H1 (cell line): Measurements from ENCODE around the gene PI4KA. TPM values are rescaled to one million over a fixed set of nuclear protein-coding genes. Genes with fewer than 3 reads are reported as not detected.

Source experiments
- CTCF ChIA-PET: fragments of 300-600 bp; sonication (Branson Sonifier 250); formaldehyde crosslinking; loops from one replicate; lab custom pipeline; 2021; ENCODE audit not compliant: partially characterized antibody; lab: Charles Lee
- POLR2A ChIA-PET: fragments of 300-600 bp; sonication (Branson Sonifier 250); formaldehyde crosslinking; loops from one replicate; lab custom pipeline; 2021; ENCODE audit warnings: inconsistent platforms; ENCODE audit not compliant: partially characterized antibody; lab: Charles Lee
- DNase-seq, 2 experiments: peaks; one replicate each; pipeline versions ENCODE4 v3.0.0 to v3.0.0-alpha.2; 2010 to 2022; ENCODE audit warnings: low spot score in 2 of 2, low read depth in 1 of 2, mixed read lengths in 1 of 2
- FAIRE-seq: peaks from 2 replicates; lab custom pipeline; 2011; peaks lifted over from hg19 to GRCh38; lab: Jason Lieb, UNC
- H2AFZ ChIP-seq: 2 replicates; pipeline ENCODE4 v1.8.1; 2012; ENCODE audit warnings: low read length, inconsistent platforms
- H2AK5ac ChIP-seq: 2 replicates; pipeline ENCODE4 v1.6.1; 2013; ENCODE audit warnings: low read depth, low read length
- H2BK120ac ChIP-seq: replicated peaks from 2 replicates; pipeline ENCODE3; 2013; ENCODE audit warnings: low read depth, low read length, inconsistent platforms
- H2BK12ac ChIP-seq: 2 replicates; pipeline ENCODE4 v1.6.1; 2013; ENCODE audit warnings: low read depth, low read length
- H2BK15ac ChIP-seq: 2 replicates; pipeline ENCODE4 v1.6.1; 2013; ENCODE audit warnings: low read length
- H2BK20ac ChIP-seq: 2 replicates; pipeline ENCODE4 v1.6.1; 2013; ENCODE audit warnings: low read length
- H2BK5ac ChIP-seq: 2 replicates; pipeline ENCODE4 v1.6.1; 2013; ENCODE audit warnings: low read depth, low read length
- H3K14ac ChIP-seq: 2 replicates; pipeline ENCODE4 v1.6.1; 2013; ENCODE audit warnings: inconsistent platforms; ENCODE audit not compliant: insufficient read length
- H3K18ac ChIP-seq: 2 replicates; pipeline ENCODE4 v1.6.1; 2013; ENCODE audit warnings: low read length; ENCODE audit errors: extremely low read depth
- H3K23ac ChIP-seq: 2 replicates; pipeline ENCODE4 v1.6.1; 2013; ENCODE audit warnings: inconsistent platforms; ENCODE audit not compliant: insufficient read length
- H3K23me2 ChIP-seq: 2 replicates; pipeline ENCODE4 v1.6.1; 2013; ENCODE audit warnings: low read depth, low read length
- H3K27ac ChIP-seq: 2 replicates; pipeline ENCODE4 v1.6.1; 2011; ENCODE audit warnings: low read depth, low read length, inconsistent platforms
- H3K27me3 ChIP-seq, 4 experiments: replicated peaks in 1 of 4; 1 replicate in 1 of 4; 2 replicates in 3 of 4; pipeline versions ENCODE4 v1.6.1 to v1.8.1; 2011 to 2013; ENCODE audit warnings: low read length in 3 of 4, mild to moderate bottlenecking in 3 of 4, inconsistent platforms in 2 of 4, mixed read lengths in 2 of 4, moderate library complexity in 1 of 4; ENCODE audit not compliant: control insufficient read depth in 3 of 4, insufficient read depth in 3 of 4; ENCODE audit errors: extremely low read depth in 1 of 4
- H3K36me3 ChIP-seq, 4 experiments: 2 replicates each; pipeline versions ENCODE4 v1.6.1 to v1.8.1; 2011 to 2013; ENCODE audit warnings: mild to moderate bottlenecking in 4 of 4, low read length in 3 of 4, moderate library complexity in 2 of 4, control low read depth in 1 of 4, inconsistent platforms in 1 of 4; ENCODE audit not compliant: insufficient read depth in 4 of 4, control insufficient read depth in 2 of 4
- H3K4ac ChIP-seq: replicated peaks from 2 replicates; pipeline ENCODE3; 2013; ENCODE audit warnings: low read length, low read depth, mixed read lengths, inconsistent platforms; ENCODE audit not compliant: insufficient read length
- H3K4me1 ChIP-seq, 4 experiments: replicated peaks in 1 of 4; 1 replicate in 1 of 4; 2 replicates in 3 of 4; pipeline versions ENCODE4 v1.6.1 to v1.8.1; 2011 to 2013; ENCODE audit warnings: low read length in 3 of 4, inconsistent platforms in 2 of 4, mixed read lengths in 1 of 4; ENCODE audit not compliant: insufficient read depth in 4 of 4, control insufficient read depth in 3 of 4
- H3K4me2 ChIP-seq, 2 experiments: 2 replicates each; pipeline versions ENCODE4 v1.6.1 to v1.8.1; 2011 to 2013; ENCODE audit warnings: low read depth in 2 of 2, low read length in 2 of 2, control low read depth in 1 of 2, inconsistent platforms in 1 of 2, mild to moderate bottlenecking in 1 of 2; ENCODE audit not compliant: insufficient read depth in 1 of 2
- H3K4me3 ChIP-seq, 4 experiments: fragments of 200-600, 300-600 bp in 1 of 4; sonication (generic), shearing (Covaris generic), sonication (Bioruptor Twin) in 1 of 4; 2 replicates each; pipeline versions ENCODE4 v1.5.1 to v1.8.1; 2011 to 2016; ENCODE audit warnings: low read length in 4 of 4, low read depth in 3 of 4, control low read depth in 2 of 4, inconsistent platforms in 2 of 4, mild to moderate bottlenecking in 2 of 4, mixed read lengths in 1 of 4, moderate library complexity in 1 of 4; ENCODE audit not compliant: insufficient read depth in 2 of 4; ENCODE audit errors: extremely low read depth in 1 of 4
- H3K56ac ChIP-seq: replicated peaks from 2 replicates; pipeline ENCODE3; 2013; ENCODE audit warnings: low read depth, mild to moderate bottlenecking, mixed read lengths, low read length, inconsistent platforms; ENCODE audit not compliant: insufficient read length
- H3K79me1 ChIP-seq: 2 replicates; pipeline ENCODE4 v1.6.1; 2013; ENCODE audit warnings: low read depth, low read length, control low read depth
- H3K79me2 ChIP-seq, 2 experiments: 2 replicates each; pipeline versions ENCODE4 v1.6.1 to v1.8.1; 2012 to 2013; ENCODE audit warnings: low read length in 2 of 2, mild to moderate bottlenecking in 2 of 2, inconsistent platforms in 1 of 2; ENCODE audit not compliant: insufficient read depth in 2 of 2, control insufficient read depth in 1 of 2
- H3K9ac ChIP-seq, 4 experiments: replicated peaks in 1 of 4; 1 replicate in 1 of 4; 2 replicates in 3 of 4; pipeline versions ENCODE4 v1.6.1 to v1.8.1; 2011 to 2013; ENCODE audit warnings: low read depth in 3 of 4, low read length in 3 of 4, control low read depth in 2 of 4, mild to moderate bottlenecking in 2 of 4, moderate library complexity in 2 of 4, inconsistent platforms in 1 of 4; ENCODE audit errors: extremely low read depth in 1 of 4
- H3K9me3 ChIP-seq, 2 experiments: 2 replicates each; pipeline versions ENCODE4 v1.6.1 to v1.8.1; 2012 to 2013; ENCODE audit warnings: mild to moderate bottlenecking in 2 of 2, moderate library complexity in 2 of 2, control low read depth in 1 of 2, inconsistent platforms in 1 of 2, low read depth in 1 of 2, low read length in 1 of 2, mixed read lengths in 1 of 2; ENCODE audit not compliant: insufficient read depth in 2 of 2
- H4K20me1 ChIP-seq, 2 experiments: replicated peaks in 1 of 2; 2 replicates each; pipeline versions ENCODE3 to v1.8.1; 2011 to 2013; ENCODE audit warnings: inconsistent platforms in 2 of 2, low read length in 2 of 2, mild to moderate bottlenecking in 1 of 2; ENCODE audit not compliant: insufficient read depth in 2 of 2, control insufficient read depth in 1 of 2
- H4K5ac ChIP-seq: 2 replicates; pipeline ENCODE4 v1.6.1; 2013; ENCODE audit warnings: low read length, low read depth, mixed read lengths, inconsistent platforms; ENCODE audit not compliant: insufficient read length
- H4K8ac ChIP-seq: 2 replicates; pipeline ENCODE4 v1.8.0; 2013; ENCODE audit warnings: mild to moderate bottlenecking, moderate library complexity, low read length, inconsistent platforms; ENCODE audit not compliant: insufficient read depth; ENCODE audit errors: extremely low read depth
- H4K91ac ChIP-seq: replicated peaks from 2 replicates; pipeline ENCODE3; 2013; ENCODE audit warnings: low read length, mixed read lengths, inconsistent platforms; ENCODE audit not compliant: insufficient read length
- BACH1 ChIP-seq: IDR thresholded peaks from 2 replicates; pipeline ENCODE4 v1.6.1; 2012; ENCODE audit warnings: low read length, improper control_type of control experiment
- CBX8 ChIP-seq: fragments of 300-800, 300-1000 bp; sonication (generic); IDR thresholded peaks from 2 replicates; pipeline ENCODE4 v1.7.1; 2016; ENCODE audit warnings: low read depth, low read length, borderline replicate concordance
- CHD2 ChIP-seq: IDR thresholded peaks from 2 replicates; pipeline ENCODE4 v1.6.1; 2012; ENCODE audit warnings: low read length, improper control_type of control experiment
- CREB1 ChIP-seq: IDR thresholded peaks from 2 replicates; pipeline ENCODE4 v1.6.1; 2012; ENCODE audit warnings: inconsistent platforms
- EZH2 ChIP-seq: fragments of 200-600 bp; sonication (generic); IDR thresholded peaks from 2 replicates; pipeline ENCODE4 v1.7.1; 2012; ENCODE audit warnings: low read depth, mild to moderate bottlenecking, moderate library complexity, low read length, inconsistent platforms; ENCODE audit not compliant: severe bottlenecking
- HDAC6 ChIP-seq: IDR thresholded peaks from one replicate; pipeline ENCODE4 v1.7.1; 2012; ENCODE audit warnings: low read depth, mild to moderate bottlenecking, inconsistent platforms, low read length, moderate library complexity
- KDM1A ChIP-seq: fragments of 200-600, 300-600 bp; sonication (generic); IDR thresholded peaks from 2 replicates; pipeline ENCODE4 v1.7.1; 2016; ENCODE audit warnings: mild to moderate bottlenecking, low read length, borderline replicate concordance
- RFX5 ChIP-seq: IDR thresholded peaks from 2 replicates; pipeline ENCODE4 v1.6.1; 2011; ENCODE audit warnings: low read depth, low read length, improper control_type of control experiment, borderline replicate concordance
- SIN3A ChIP-seq, 2 experiments: IDR thresholded peaks in 1 of 2; conservative IDR thresholded peaks in 1 of 2; 2 replicates each; pipeline ENCODE4 v1.6.1; 2011 to 2012; ENCODE audit warnings: low read length in 2 of 2, improper control_type of control experiment in 1 of 2, low read depth in 1 of 2, mild to moderate bottlenecking in 1 of 2
- SP2 ChIP-seq: IDR thresholded peaks from 2 replicates; pipeline ENCODE4 v1.6.1; 2012; ENCODE audit warnings: mild to moderate bottlenecking, low read length, inconsistent platforms
- SP4 ChIP-seq: IDR thresholded peaks from 2 replicates; pipeline ENCODE4 v1.6.1; 2012; ENCODE audit warnings: low read length, inconsistent platforms
- TCF12 ChIP-seq: IDR thresholded peaks from 2 replicates; pipeline ENCODE4 v1.6.1; 2011; ENCODE audit warnings: low read depth, mild to moderate bottlenecking, low read length
- WGBS, 2 experiments: shearing (Covaris generic) in 1 of 2; methylation state at CpG; one replicate each; pipeline versions ENCODE4 v1.1.6 to v1.1.7; 2013 to 2015; ENCODE audit warnings: low lambda C conversion rate in 2 of 2, mixed read lengths in 2 of 2, inconsistent platforms in 1 of 2, low coverage in 1 of 2, missing lambda C conversion rate in 1 of 2; ENCODE audit not compliant: insufficient replicate concordance in 2 of 2, insufficient coverage in 1 of 2, insufficient read length in 1 of 2; ENCODE audit errors: extremely low coverage in 1 of 2, missing lambda C conversion rate in 1 of 2; 5-methylcytosine and 5-hydroxymethylcytosine counted together
- polyA plus RNA-seq, 7 experiments: library from polyadenylated mRNA; depleted of rRNA in 3 of 7; stranded (reverse) in 5 of 7; unstranded in 2 of 7; fragments of >200 nt in 5 of 7; fragments of 200-250 nt in 2 of 7; gene quantifications; 1 replicate in 5 of 7; 2 replicates in 1 of 7; 4 replicates in 1 of 7; pipeline versions ENCODE4 v1.2.1 to v1.2.3, GENCODE V29; 2011 to 2013; ENCODE audit warnings: missing spikeins in 2 of 7, mixed read lengths in 2 of 7
- total RNA-seq: library from RNA; stranded (reverse); fragmentation: NEBNext Ultra II Directional; extraction: Animal tissue kit (Norgen Biotek cat#: 25700); gene quantifications from 2 replicates; pipeline ENCODE4 v1.2.1, GENCODE V29; 2021
- TF ChIP-seq, protein P1 (sequence below): IDR thresholded peaks from 2 replicates; pipeline ENCODE4 v1.6.1; 2012; ENCODE audit warnings: inconsistent platforms

The PI4KA gene
- total and polyA plus RNA-seq, 2 of the 8 experiments (the other 6 are each of a cell fraction or from before 2014, with no cell fraction given): 22.5 to 37.7 TPM

DNA sequence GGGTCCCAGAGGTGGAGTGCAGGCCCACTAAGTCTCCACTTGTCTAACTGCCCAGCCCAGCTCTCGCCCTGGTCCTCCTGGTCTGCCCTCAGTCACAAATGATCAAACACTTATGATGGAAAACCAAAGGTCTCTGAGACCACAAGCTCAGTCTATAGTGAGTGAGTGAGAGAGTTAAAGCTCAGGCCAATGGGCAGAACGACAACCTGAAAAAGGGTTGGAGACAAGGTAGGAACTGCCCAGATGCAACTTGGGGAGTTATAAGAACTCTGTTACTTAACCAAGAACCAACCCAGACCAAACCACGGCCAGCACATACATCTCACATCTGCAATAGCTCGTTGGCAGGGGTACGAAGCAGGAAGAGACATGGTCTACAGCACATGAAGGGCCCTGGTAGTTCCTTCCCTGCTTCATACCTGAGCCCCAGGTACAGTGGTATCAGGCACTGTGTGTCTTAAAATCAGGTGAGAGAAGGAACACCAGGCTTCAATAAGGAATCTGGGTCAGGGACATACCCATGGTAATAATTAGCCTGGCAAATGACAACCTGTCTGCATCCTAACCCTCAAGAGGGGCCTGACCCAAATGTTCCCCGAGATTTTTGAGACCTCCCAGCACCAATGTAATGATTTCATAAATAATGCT lies 48.9 kb downstream of the PI4KA start:
- POLR2A ChIA-PET: interaction anchor here (0.7 kb wide), 1 partner anchor 9 kb away, joined by 3 read pairs; no protein-coding TSS in a partner anchor
- Histone ChIP-seq H3K79me1 (no peaks in the 10 kb centered on the region), H3K9ac (no peak overlapping the region), H3K4ac (no peak overlapping the region), H3K18ac (no peak overlapping the region), H2BK15ac (no peak overlapping the region), H2BK120ac (no peak overlapping the region), H2BK12ac (no peak overlapping the region), H3K4me3 (no peak overlapping the region), H3K56ac (no peak overlapping the region), H4K8ac (no peak overlapping the region), H2AFZ (no peak overlapping the region), H4K5ac (no peak overlapping the region), H2BK5ac (no peak overlapping the region), H3K27ac (no peak overlapping the region), H3K27me3 (no peaks in the 10 kb centered on the region), H3K9me3 (no peaks in the 10 kb centered on the region), H4K20me1 (peaks cover 0 to 3% of the 10 kb centered on the region in 2 experiments), H3K79me2 (no peaks in the 10 kb centered on the region), H3K36me3 (peaks cover 0 to 11% (median 4%) of the 10 kb centered on the region in 4 experiments; a peak in 1 of 8 replicates), H3K23ac (no peak overlapping the region), H3K4me2 (no peak overlapping the region), H4K91ac (no peak overlapping the region), H3K4me1 (no peaks in the 10 kb centered on the region), H3K14ac (no peak overlapping the region), H2BK20ac (no peak overlapping the region), H2AK5ac (no peak overlapping the region), H3K23me2 (no peaks in the 10 kb centered on the region)
- FAIRE-seq (no peak), DNase-seq (no peak)
- CTCF ChIA-PET: interaction anchor here (0.7 to 1.6 kb wide), 6 partner anchors 9 to 655 kb away, joined by 3 to 6 read pairs (median 4); no protein-coding TSS in a partner anchor
- 92% methylated on average over 6 of the region's 6 CpGs; no CpG with 5 or more reads in 1 of the 2 experiments for WGBS, 2 experiments
- TF ChIP-seq SP4: no peak
- TF ChIP-seq EZH2: no peak
- TF ChIP-seq CBX8: no peak
- no peak for TF ChIP-seq CREB1
- TF ChIP-seq CHD2: no peak
- TF ChIP-seq HDAC6: no peak
- TF ChIP-seq, protein P1, sequence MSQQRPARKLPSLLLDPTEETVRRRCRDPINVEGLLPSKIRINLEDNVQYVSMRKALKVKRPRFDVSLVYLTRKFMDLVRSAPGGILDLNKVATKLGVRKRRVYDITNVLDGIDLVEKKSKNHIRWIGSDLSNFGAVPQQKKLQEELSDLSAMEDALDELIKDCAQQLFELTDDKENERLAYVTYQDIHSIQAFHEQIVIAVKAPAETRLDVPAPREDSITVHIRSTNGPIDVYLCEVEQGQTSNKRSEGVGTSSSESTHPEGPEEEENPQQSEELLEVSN: no peak
- TF ChIP-seq TCF12: no peak
- no peak for TF ChIP-seq BACH1
- TF ChIP-seq SP2: no peak
- TF ChIP-seq RFX5: no peak
- TF ChIP-seq SIN3A (conservative IDR thresholded peaks at IDR 0.05 in 1 of 2, IDR thresholded peaks at IDR 0.05 in 1 of 2; ENCODE audit: low read depth in 1 of 2, low read length in 2 of 2): no peak
- no peak for TF ChIP-seq KDM1A
